ENCODE measurements around the gene STIM2.
"Not testable (repeated sequence)": the region's sequence is repeated elsewhere in the genome, so short reads cannot be mapped to it uniquely, and the experiment has no call there.

STIM2 gene

GRCh38 chr4:26887809-26888208, 27.2 kb downstream of the STIM2 start:
- Mint-ChIP-seq H3K4me3 (peak overlapping the region; percentile 35), H3K27ac (peak overlapping the region; percentile 82), H3K36me3 (peaks cover 32% of the 10 kb centered on the region), H3K4me1 (peaks cover 88% of the 10 kb centered on the region), H3K27me3 (no peaks in the 10 kb centered on the region), H3K9me3 (peaks cover 14% of the 10 kb centered on the region)
- CTCF ChIA-PET: interaction anchor here (4.1 kb wide), 1 partner anchor 27 kb away, joined by 15 read pairs; the partner anchor contains the start of gene STIM2
- DNase-seq: peak; percentile 28

- Mint-ChIP-seq H3K27me3 (no peaks in the 10 kb centered on the region), H3K4me3 (no peak overlapping the region), H3K4me1 (peaks cover 83% of the 10 kb centered on the region), H3K9me3 (peaks cover 14% of the 10 kb centered on the region), H3K27ac (no peak overlapping the region), H3K36me3 (peaks cover 40% of the 10 kb centered on the region)
- DNase-seq: no peak
- CTCF ChIA-PET: no interaction called here
Observed at GRCh38 chr4:26889356-26889755, 28.7 kb downstream of the STIM2 start.

DNA sequence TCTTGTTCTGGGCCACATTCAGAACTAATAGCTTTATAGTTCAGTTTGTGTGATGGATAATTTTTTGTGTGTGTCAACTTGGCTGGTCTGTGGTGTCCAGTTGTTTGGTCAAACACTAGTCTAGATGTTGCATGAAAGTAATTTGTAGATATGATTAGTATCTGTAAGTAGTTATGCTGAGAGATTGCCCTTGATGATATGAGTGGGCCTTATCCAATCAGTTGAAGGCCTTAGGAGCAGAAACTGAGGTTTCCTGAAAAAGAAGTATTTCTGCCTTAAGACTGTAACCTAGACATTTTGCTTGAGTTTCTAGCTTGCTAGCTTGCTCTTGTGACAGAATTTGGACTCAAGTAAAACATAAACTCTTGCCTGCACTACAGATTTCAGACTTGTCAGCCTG, 30.4 kb downstream of the STIM2 start:
- Mint-ChIP-seq H3K27me3 (no peaks in the 10 kb centered on the region), H3K9me3 (peaks cover 14% of the 10 kb centered on the region), H3K36me3 (peaks cover 53% of the 10 kb centered on the region), H3K4me1 (peaks cover 73% of the 10 kb centered on the region), H3K27ac (no peak overlapping the region), H3K4me3 (no peak overlapping the region)
- CTCF ChIA-PET: no interaction called here
- no peak for DNase-seq

GRCh38 chr4:26891867-26892266, 31.2 kb downstream of the STIM2 start:
- H3K4me1 Mint-ChIP-seq: peaks cover 69% of the 10 kb centered on the region
- no peak for DNase-seq
- peaks cover 62% of the 10 kb centered on the region for H3K36me3 Mint-ChIP-seq
- peaks cover 14% of the 10 kb centered on the region for H3K9me3 Mint-ChIP-seq
- CTCF ChIA-PET: interaction anchor here (1.0 kb wide), 1 partner anchor 12 kb away, joined by 3 read pairs; no protein-coding TSS in a partner anchor
- H3K27me3 Mint-ChIP-seq: no peaks in the 10 kb centered on the region
- no peak overlapping the region for H3K4me3 Mint-ChIP-seq
- H3K27ac Mint-ChIP-seq: no peak overlapping the region

- CTCF ChIA-PET: interaction anchor here (0.6 to 1.0 kb wide), 2 partner anchors 13 to 482 kb away, joined by 3 read pairs; no protein-coding TSS in a partner anchor
- Mint-ChIP-seq H3K27me3 (no peaks in the 10 kb centered on the region), H3K4me1 (peaks cover 63% of the 10 kb centered on the region), H3K4me3 (no peak overlapping the region), H3K27ac (no peak overlapping the region), H3K36me3 (peaks cover 66% of the 10 kb centered on the region), H3K9me3 (peaks cover 14% of the 10 kb centered on the region)
- DNase-seq: no peak
Observed at GRCh38 chr4:26892480-26893150, 32.0 kb downstream of the STIM2 start.

- CTCF ChIA-PET: no interaction called here
- H3K4me1 Mint-ChIP-seq: peaks cover 61% of the 10 kb centered on the region
- peaks cover 71% of the 10 kb centered on the region for H3K36me3 Mint-ChIP-seq
- H3K9me3 Mint-ChIP-seq: peaks cover 14% of the 10 kb centered on the region
- DNase-seq: no peak
- no peak overlapping the region for H3K27ac Mint-ChIP-seq
- no peaks in the 10 kb centered on the region for H3K27me3 Mint-ChIP-seq
- H3K4me3 Mint-ChIP-seq: no peak overlapping the region
Observed at GRCh38 chr4:26893491-26893890, 32.9 kb downstream of the STIM2 start.

GRCh38 chr4:26894881-26895280, 34.2 kb downstream of the STIM2 start:
- H3K27ac Mint-ChIP-seq, H3K27me3 Mint-ChIP-seq, H3K4me3 Mint-ChIP-seq, DNase-seq, CTCF ChIA-PET: not testable (repeated sequence)
- Mint-ChIP-seq H3K36me3 (peaks cover 58% of the 10 kb centered on the region), H3K4me1 (peaks cover 56% of the 10 kb centered on the region), H3K9me3 (peaks cover 10% of the 10 kb centered on the region)

GRCh38 chr4:26896636-26897035, 36.0 kb downstream of the STIM2 start:
- Mint-ChIP-seq H3K36me3 (peaks cover 51% of the 10 kb centered on the region), H3K27me3 (no peaks in the 10 kb centered on the region), H3K27ac (no peak overlapping the region), H3K4me3 (no peak overlapping the region), H3K4me1 (peaks cover 58% of the 10 kb centered on the region), H3K9me3 (peaks cover 4% of the 10 kb centered on the region)
- no peak for DNase-seq
- CTCF ChIA-PET: no interaction called here

DNA sequence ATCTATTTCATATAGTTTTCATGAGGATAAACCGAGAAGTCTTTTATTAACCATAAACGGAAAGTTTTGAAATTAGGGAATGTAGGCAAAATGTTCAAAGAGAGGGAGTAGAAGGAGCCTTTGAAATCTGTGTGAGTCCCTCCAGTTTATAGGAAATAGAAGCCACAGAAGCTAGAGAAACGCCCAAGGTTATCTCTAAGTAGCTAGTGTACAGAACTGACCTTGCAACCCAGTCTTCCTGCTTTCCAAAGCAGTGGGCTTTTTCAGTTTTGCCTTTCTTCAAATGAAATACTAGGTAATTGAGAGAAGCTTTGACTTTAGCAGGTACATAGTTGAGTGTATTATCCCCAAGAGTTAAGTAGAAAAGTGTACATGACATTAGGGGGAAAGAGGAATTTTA, 39.4 kb downstream of the STIM2 start:
- peak overlapping the region; percentile 8 for H3K27ac Mint-ChIP-seq
- H3K4me3 Mint-ChIP-seq: no peak overlapping the region
- H3K4me1 Mint-ChIP-seq: peaks cover 60% of the 10 kb centered on the region
- no peak for DNase-seq
- CTCF ChIA-PET: interaction anchor here (1.7 kb wide), 1 partner anchor 13 kb away, joined by 4 read pairs; no protein-coding TSS in a partner anchor
- H3K9me3 Mint-ChIP-seq: no peaks in the 10 kb centered on the region
- H3K27me3 Mint-ChIP-seq: no peaks in the 10 kb centered on the region
- peaks cover 48% of the 10 kb centered on the region for H3K36me3 Mint-ChIP-seq

- peaks cover 46% of the 10 kb centered on the region for H3K36me3 Mint-ChIP-seq
- H3K4me1 Mint-ChIP-seq: peaks cover 65% of the 10 kb centered on the region
- H3K9me3 Mint-ChIP-seq: no peaks in the 10 kb centered on the region
- H3K27ac Mint-ChIP-seq: no peak overlapping the region
- CTCF ChIA-PET: interaction anchor here (0.7 to 1.7 kb wide), 2 partner anchors 14 to 41 kb away, joined by 3 to 4 read pairs; no protein-coding TSS in a partner anchor
- no peaks in the 10 kb centered on the region for H3K27me3 Mint-ChIP-seq
- DNase-seq: no peak
- no peak overlapping the region for H3K4me3 Mint-ChIP-seq
Observed at GRCh38 chr4:26900765-26901164, 40.1 kb downstream of the STIM2 start.

- H3K27me3 Mint-ChIP-seq: no peaks in the 10 kb centered on the region
- CTCF ChIA-PET: no interaction called here
- H3K36me3 Mint-ChIP-seq: peaks cover 37% of the 10 kb centered on the region
- no peak overlapping the region for H3K4me3 Mint-ChIP-seq
- H3K27ac Mint-ChIP-seq: no peak overlapping the region
- DNase-seq: no peak
- H3K9me3 Mint-ChIP-seq: no peaks in the 10 kb centered on the region
- H3K4me1 Mint-ChIP-seq: peaks cover 74% of the 10 kb centered on the region
Observed at GRCh38 chr4:26905172-26905571, 44.5 kb downstream of the STIM2 start.

GRCh38 chr4:26907731-26908599, 47.3 kb downstream of the STIM2 start:
- CTCF ChIA-PET: no interaction called here
- H3K4me3 Mint-ChIP-seq: no peak overlapping the region
- no peaks in the 10 kb centered on the region for H3K27me3 Mint-ChIP-seq
- peaks cover 27% of the 10 kb centered on the region for H3K36me3 Mint-ChIP-seq
- DNase-seq: no peak
- H3K4me1 Mint-ChIP-seq: peaks cover 73% of the 10 kb centered on the region
- no peaks in the 10 kb centered on the region for H3K9me3 Mint-ChIP-seq
- H3K27ac Mint-ChIP-seq: peak overlapping the region; percentile 64

DNA sequence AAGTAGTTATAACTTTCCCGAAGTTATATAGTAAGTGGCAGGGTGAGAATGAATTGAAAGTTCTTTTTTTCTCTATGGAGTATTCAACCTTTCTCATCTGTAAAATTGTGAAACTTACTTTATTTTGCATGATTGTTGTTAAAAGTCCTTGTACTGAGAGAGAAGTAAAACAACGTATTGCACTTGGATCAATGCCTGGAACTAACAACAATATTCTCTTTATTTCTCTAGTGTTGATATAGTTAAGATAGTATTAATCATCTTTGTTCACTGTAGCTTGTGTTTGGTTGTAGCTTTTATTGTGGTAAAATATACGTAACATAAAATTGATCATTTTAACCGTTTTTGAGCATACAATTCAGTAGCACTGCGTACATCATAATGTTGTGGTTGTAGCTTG, 48.7 kb downstream of the STIM2 start:
- CTCF ChIA-PET: no interaction called here
- Mint-ChIP-seq H3K27ac (no peak overlapping the region), H3K4me1 (peaks cover 71% of the 10 kb centered on the region), H3K36me3 (peaks cover 24% of the 10 kb centered on the region), H3K27me3 (no peaks in the 10 kb centered on the region), H3K9me3 (no peaks in the 10 kb centered on the region), H3K4me3 (no peak overlapping the region)
- DNase-seq: no peak

DNA sequence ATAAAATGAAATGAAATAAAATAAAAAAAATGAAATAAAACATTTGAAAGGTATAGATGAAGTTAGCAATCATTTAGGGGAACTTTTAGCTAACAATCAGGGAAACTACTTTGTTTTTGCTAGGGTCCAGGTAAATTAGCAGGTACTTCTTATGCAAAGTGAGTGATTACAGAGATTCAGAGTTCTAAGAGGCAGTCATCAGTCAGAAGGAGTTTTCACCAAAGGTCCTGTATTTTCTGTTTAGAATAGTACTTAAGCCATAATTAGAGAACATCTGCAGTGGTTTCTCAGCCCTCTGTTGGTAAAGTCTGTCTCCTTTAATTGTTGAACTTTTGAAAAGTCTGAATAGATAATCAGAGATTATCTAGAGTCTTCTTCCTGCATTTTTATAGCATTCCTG, 50.6 kb downstream of the STIM2 start:
- no peak overlapping the region for H3K4me3 Mint-ChIP-seq
- H3K4me1 Mint-ChIP-seq: peaks cover 68% of the 10 kb centered on the region
- no peaks in the 10 kb centered on the region for H3K9me3 Mint-ChIP-seq
- H3K27me3 Mint-ChIP-seq: no peaks in the 10 kb centered on the region
- peaks cover 15% of the 10 kb centered on the region for H3K36me3 Mint-ChIP-seq
- CTCF ChIA-PET: interaction anchor here (1.3 kb wide), 1 partner anchor 33 kb away, joined by 3 read pairs; no protein-coding TSS in a partner anchor
- DNase-seq: no peak
- no peak overlapping the region for H3K27ac Mint-ChIP-seq
